Umbilical cord (tissue), 2 donors: ENCODE results near the gene LRMDA. TPM values are rescaled to one million over a fixed set of nuclear protein-coding genes. Genes with fewer than 3 reads are reported as not detected.

Experiments
- DNase-seq: peaks from one replicate; pipeline ENCODE4 v3.0.0-alpha.2; 2015; ENCODE audit warnings: low spot score
- total RNA-seq: library from RNA; depleted of rRNA; stranded (reverse); fragments of >200 nt; gene quantifications from one replicate; pipeline ENCODE4 v1.2.3, GENCODE V29; 2014; ENCODE audit warnings: low replicate concordance; ENCODE audit not compliant: insufficient read depth

The LRMDA gene
- total RNA-seq, 1 donor from 2014 or later: 1.7 TPM

- DNase-seq: no peak
Observed at GRCh38 chr10:75418712-75419111, 12.7 kb upstream of the LRMDA start.

- DNase-seq: no peak
Observed at GRCh38 chr10:75422913-75423312, 8.5 kb upstream of the LRMDA start.

GRCh38 chr10:75424571-75424970, 6.9 kb upstream of the LRMDA start:
- DNase-seq: no peak

- no peak for DNase-seq
Observed at GRCh38 chr10:75425291-75426079, 5.9 kb upstream of the LRMDA start.

- DNase-seq: no peak
Observed at GRCh38 chr10:75426880-75427279, 4.5 kb upstream of the LRMDA start.

- DNase-seq: peak; percentile 27
Observed at GRCh38 chr10:75427951-75428350, 3.5 kb upstream of the LRMDA start.

- no peak for DNase-seq
Observed at GRCh38 chr10:75428434-75429158, 2.8 kb upstream of the LRMDA start.

GRCh38 chr10:75429159-75429827, 2.1 kb upstream of the LRMDA start:
- DNase-seq: no peak

- peak; percentile 80 for DNase-seq
Observed at GRCh38 chr10:75430000-75430763, 1.2 kb upstream of the LRMDA start.

GRCh38 chr10:75432176-75432575, 752 bp downstream of the LRMDA start:
- DNase-seq: no peak

- DNase-seq: no peak
Observed at GRCh38 chr10:75432763-75433162, 1.3 kb downstream of the LRMDA start.

GRCh38 chr10:75433216-75433615, 1.8 kb downstream of the LRMDA start:
- DNase-seq: no peak

- no peak for DNase-seq
Observed at GRCh38 chr10:75434291-75434690, 2.9 kb downstream of the LRMDA start.

GRCh38 chr10:75435291-75435690, 3.9 kb downstream of the LRMDA start:
- DNase-seq: peak; percentile 97

GRCh38 chr10:75436896-75437295, 5.5 kb downstream of the LRMDA start:
- no peak for DNase-seq

GRCh38 chr10:75437693-75438092, 6.3 kb downstream of the LRMDA start:
- no peak for DNase-seq

GRCh38 chr10:75438275-75438674, 6.9 kb downstream of the LRMDA start:
- DNase-seq: no peak

- no peak for DNase-seq
Observed at GRCh38 chr10:75439811-75440210, 8.4 kb downstream of the LRMDA start.

GRCh38 chr10:75440271-75440793, 8.9 kb downstream of the LRMDA start:
- DNase-seq: no peak

GRCh38 chr10:75441196-75441595, 9.8 kb downstream of the LRMDA start:
- no peak for DNase-seq

GRCh38 chr10:75441682-75442081, 10.3 kb downstream of the LRMDA start:
- no peak for DNase-seq

GRCh38 chr10:75443362-75443761, 11.9 kb downstream of the LRMDA start:
- DNase-seq: no peak
